ENCODE results near the gene BNIP5.

BNIP5 gene

DNA sequence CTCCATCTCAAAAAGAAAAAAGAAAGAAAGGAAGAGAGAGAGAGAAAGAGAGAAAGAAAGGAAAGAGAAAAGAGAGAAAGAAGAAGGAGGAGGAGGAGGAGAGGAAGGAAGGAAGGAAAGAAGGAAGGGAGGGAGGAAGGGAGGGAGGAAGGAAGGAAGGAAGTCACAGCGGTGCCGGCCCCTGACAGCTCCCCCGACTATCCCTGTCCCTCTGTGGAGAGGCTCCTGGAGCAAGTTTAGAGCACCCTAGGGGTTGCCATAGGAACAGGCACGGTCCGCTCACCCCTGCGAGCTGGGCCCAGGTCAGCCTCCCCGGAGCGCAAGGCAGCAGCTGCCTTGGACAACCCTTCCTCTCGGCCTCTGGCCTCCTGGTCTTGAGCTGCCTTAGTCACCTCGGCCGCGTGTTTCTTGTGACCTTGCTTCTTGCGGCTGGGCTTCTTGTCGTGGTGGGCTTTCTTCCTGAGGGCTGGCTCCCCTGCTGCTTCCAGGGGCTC, 6.8 kb downstream of the BNIP5 start:
- no peak overlapping the region for H3K4me3 ChIP-seq (ENCODE audit: low read length)
- no peak overlapping the region for H3K9ac ChIP-seq (ENCODE audit: low read depth, low read length)
- 59% methylated on average over 14 of the region's 14 CpGs for WGBS
- no peaks in the 10 kb centered on the region for H3K9me3 ChIP-seq (ENCODE audit: insufficient read depth, low read depth, low read length)
- H3K36me3 ChIP-seq (ENCODE audit: insufficient read depth, low read length) = no peaks in the 10 kb centered on the region
- peaks cover 16% of the 10 kb centered on the region for H3K4me1 ChIP-seq (ENCODE audit: insufficient read depth, low read length)
- H3K27ac ChIP-seq (ENCODE audit: low read depth, low read length) = no peak overlapping the region
- H3K27me3 ChIP-seq (ENCODE audit: insufficient read depth, low read length) = no peaks in the 10 kb centered on the region

DNA sequence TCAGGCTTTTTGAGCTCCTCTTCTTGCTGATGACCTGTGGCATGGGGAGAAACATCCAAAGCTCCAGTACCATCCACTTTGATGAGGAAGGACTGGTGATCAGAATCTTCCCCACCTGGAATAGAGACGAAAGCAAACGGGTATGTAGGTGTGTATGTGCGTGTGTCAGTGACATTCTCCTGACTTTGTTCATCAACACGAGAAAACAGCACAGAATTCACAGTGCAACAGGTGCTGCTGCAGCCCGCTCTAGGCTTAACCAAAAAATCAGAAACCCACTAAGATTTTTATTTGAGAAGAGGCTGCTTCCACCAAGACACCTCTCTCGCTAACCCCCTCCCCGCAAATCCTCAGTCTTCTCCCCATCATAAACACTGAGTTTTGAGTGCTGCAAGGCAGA, 8.1 kb downstream of the BNIP5 start:
- peaks cover 16% of the 10 kb centered on the region for H3K4me1 ChIP-seq (ENCODE audit: insufficient read depth, low read length)
- whole genome bisulfite sequencing = 91% methylated on average over 7 of the region's 7 CpGs
- H3K9ac ChIP-seq (ENCODE audit: low read depth, low read length) = no peak overlapping the region
- H3K27me3 ChIP-seq (ENCODE audit: insufficient read depth, low read length) = no peaks in the 10 kb centered on the region
- H3K36me3 ChIP-seq (ENCODE audit: insufficient read depth, low read length) = no peaks in the 10 kb centered on the region
- no peak overlapping the region for H3K27ac ChIP-seq (ENCODE audit: low read depth, low read length)
- H3K4me3 ChIP-seq (ENCODE audit: low read length) = no peak overlapping the region
- no peaks in the 10 kb centered on the region for H3K9me3 ChIP-seq (ENCODE audit: insufficient read depth, low read depth, low read length)

DNA sequence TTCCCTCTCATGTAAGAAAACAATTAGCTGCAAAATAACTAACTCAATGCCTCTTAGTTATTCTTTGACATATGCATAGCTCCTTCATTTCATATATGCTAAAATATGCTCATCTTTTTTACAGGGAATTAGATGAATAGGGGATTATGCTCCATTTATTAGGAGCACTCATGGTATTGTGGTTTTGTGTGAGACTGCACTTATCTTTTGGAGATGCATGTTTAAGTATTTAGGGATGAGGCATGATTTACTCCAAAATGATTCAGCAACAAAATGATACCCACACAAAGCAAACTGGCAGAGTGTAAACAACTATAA, 8.8 kb downstream of the BNIP5 start:
- Histone ChIP-seq H3K4me1 (ENCODE audit: insufficient read depth, low read length) (peaks cover 16% of the 10 kb centered on the region), H3K27me3 (ENCODE audit: insufficient read depth, low read length) (no peaks in the 10 kb centered on the region), H3K9ac (ENCODE audit: low read depth, low read length) (no peak overlapping the region), H3K36me3 (ENCODE audit: insufficient read depth, low read length) (no peaks in the 10 kb centered on the region), H3K27ac (ENCODE audit: low read depth, low read length) (no peak overlapping the region), H3K9me3 (ENCODE audit: insufficient read depth, low read depth, low read length) (no peaks in the 10 kb centered on the region), H3K4me3 (ENCODE audit: low read length) (no peak overlapping the region)

DNA sequence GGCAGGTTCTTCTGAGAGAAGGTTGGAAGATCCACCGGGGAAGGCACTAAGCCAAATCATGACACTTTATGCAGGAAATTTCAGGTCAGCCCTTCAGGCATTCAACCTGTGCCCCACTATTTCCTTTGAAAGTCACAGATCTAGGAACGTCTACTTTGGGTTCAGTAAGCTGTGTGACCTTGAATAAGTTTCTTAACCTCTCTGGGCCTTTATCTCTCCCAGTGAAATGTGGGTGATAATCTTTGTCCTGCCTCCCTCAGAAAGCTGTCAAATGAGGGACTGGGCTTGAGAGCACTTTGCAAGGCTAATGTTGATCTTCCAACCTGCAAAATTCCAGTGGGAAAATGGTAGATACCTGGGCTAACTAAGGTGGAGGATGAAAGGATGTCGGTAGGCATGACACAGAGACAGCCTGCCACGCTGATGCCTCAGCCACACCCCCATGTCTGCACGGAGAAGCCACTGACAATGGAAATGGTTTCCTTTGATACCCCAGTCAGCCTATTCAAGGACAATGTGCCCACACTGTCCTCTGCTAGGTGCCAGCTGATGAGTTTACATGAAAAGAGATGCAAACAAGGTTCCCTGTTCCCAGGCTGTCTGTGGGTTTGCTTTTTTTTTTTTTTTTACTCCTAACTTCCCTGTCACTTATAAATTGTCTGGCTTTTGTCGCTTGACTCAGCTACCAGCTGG, 9.3 kb downstream of the BNIP5 start:
- WGBS = 27% methylated on average over 6 of the region's 6 CpGs
- Histone ChIP-seq H3K4me3 (ENCODE audit: low read length) (no peak overlapping the region), H3K36me3 (ENCODE audit: insufficient read depth, low read length) (no peaks in the 10 kb centered on the region), H3K9me3 (ENCODE audit: insufficient read depth, low read depth, low read length) (no peaks in the 10 kb centered on the region), H3K9ac (ENCODE audit: low read depth, low read length) (no peak overlapping the region), H3K27me3 (ENCODE audit: insufficient read depth, low read length) (no peaks in the 10 kb centered on the region), H3K4me1 (ENCODE audit: insufficient read depth, low read length) (peaks cover 16% of the 10 kb centered on the region), H3K27ac (ENCODE audit: low read depth, low read length) (no peak overlapping the region)

DNA sequence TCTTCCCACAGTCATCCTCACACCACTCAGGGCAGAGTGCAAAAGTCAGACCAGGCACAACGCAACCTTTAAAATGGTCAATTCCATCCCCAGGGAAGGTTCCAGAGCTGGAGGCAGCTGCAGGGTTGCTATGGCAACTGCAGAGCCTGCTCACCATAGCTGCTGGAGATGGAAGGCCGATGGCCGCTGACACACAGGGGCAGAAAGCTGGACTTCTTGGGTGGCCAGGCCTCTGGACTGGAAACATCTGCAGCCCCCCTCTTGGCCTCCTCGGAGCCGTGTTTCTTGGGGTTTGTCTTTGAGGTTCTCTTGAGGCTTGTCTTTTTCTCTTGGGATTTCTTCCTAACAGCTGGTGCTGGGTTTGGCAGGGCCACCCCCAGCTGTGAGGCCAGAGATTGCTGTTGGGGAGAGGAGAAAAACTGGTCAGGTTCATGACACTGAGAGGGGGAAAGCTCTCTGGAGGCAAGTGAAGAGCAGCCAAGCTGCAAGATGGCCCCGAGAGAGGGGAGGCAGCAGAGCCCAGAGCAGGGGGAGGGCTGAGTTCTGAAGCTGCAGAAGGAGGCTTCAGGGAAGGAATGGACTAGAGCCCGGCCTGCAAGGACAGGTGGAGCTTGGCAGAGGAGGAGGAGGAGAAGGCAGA, 10.2 kb downstream of the BNIP5 start:
- Histone ChIP-seq H3K9ac (ENCODE audit: low read depth, low read length) (no peak overlapping the region), H3K27ac (ENCODE audit: low read depth, low read length) (no peak overlapping the region)
- 83% methylated on average over 7 of the region's 7 CpGs for WGBS

DNA sequence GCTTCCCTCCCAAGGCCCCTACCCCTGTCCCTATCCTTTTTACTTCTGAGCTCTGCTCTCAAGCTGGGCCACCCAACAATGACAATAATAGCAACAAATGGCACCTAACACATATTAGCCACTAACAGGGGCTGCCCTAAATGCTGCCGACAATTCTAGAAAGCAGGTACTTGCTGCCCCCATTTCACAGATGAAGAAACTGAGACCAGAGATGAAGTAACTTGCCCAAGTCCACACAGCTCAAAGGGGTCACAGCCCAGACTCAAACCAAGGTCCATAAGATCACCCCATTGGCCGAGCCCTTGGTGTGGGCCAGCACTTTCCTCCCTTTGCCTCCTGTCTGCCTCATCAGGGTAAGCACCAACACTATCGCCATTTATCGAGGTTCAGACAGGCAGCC, 12.0 kb downstream of the BNIP5 start:
- Histone ChIP-seq H3K4me1 (ENCODE audit: insufficient read depth, low read length) (peaks cover 12% of the 10 kb centered on the region), H3K27me3 (ENCODE audit: insufficient read depth, low read length) (no peaks in the 10 kb centered on the region), H3K4me3 (ENCODE audit: low read length) (no peak overlapping the region), H3K9me3 (ENCODE audit: insufficient read depth, low read depth, low read length) (no peaks in the 10 kb centered on the region), H3K36me3 (ENCODE audit: insufficient read depth, low read length) (no peaks in the 10 kb centered on the region), H3K27ac (ENCODE audit: low read depth, low read length) (no peak overlapping the region), H3K9ac (ENCODE audit: low read depth, low read length) (no peak overlapping the region)
- WGBS = 92% methylated on average over 4 of the region's 4 CpGs

More for the DNA sequence above, 10.2 kb downstream of the BNIP5 start:
- H3K4me1 ChIP-seq (ENCODE audit: insufficient read depth, low read length) = peaks cover 16% of the 10 kb centered on the region
- no peaks in the 10 kb centered on the region for H3K36me3 ChIP-seq (ENCODE audit: insufficient read depth, low read length)
- no peak overlapping the region for H3K4me3 ChIP-seq (ENCODE audit: low read length)
- no peaks in the 10 kb centered on the region for H3K27me3 ChIP-seq (ENCODE audit: insufficient read depth, low read length)
- H3K9me3 ChIP-seq (ENCODE audit: insufficient read depth, low read depth, low read length) = no peaks in the 10 kb centered on the region

DNA sequence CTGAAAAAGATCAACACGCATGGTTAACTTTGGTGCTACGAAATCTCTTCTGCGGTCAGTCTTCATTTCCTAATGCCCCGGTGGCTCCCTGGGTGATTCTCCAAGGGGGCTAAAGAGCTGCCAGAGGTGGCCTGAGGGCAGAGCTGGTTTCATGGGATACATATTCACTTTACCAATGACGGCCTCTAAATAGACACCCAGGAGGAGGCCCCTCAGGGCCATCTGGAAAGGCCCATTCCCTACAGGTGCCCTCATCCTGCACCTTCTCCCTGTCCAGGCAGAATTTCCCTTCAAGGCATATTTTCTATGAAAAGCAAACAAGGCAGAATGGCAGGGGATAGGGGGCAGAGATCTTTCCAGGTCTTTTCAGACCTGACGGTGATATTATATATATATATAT, 12.5 kb downstream of the BNIP5 start:
- no peaks in the 10 kb centered on the region for H3K27me3 ChIP-seq (ENCODE audit: insufficient read depth, low read length)
- WGBS = 89% methylated on average over 5 of the region's 6 CpGs
- peaks cover 12% of the 10 kb centered on the region for H3K4me1 ChIP-seq (ENCODE audit: insufficient read depth, low read length)
- H3K4me3 ChIP-seq (ENCODE audit: low read length) = no peak overlapping the region
- no peaks in the 10 kb centered on the region for H3K9me3 ChIP-seq (ENCODE audit: insufficient read depth, low read depth, low read length)
- H3K27ac ChIP-seq (ENCODE audit: low read depth, low read length) = no peak overlapping the region
- no peak overlapping the region for H3K9ac ChIP-seq (ENCODE audit: low read depth, low read length)
- no peaks in the 10 kb centered on the region for H3K36me3 ChIP-seq (ENCODE audit: insufficient read depth, low read length)

DNA sequence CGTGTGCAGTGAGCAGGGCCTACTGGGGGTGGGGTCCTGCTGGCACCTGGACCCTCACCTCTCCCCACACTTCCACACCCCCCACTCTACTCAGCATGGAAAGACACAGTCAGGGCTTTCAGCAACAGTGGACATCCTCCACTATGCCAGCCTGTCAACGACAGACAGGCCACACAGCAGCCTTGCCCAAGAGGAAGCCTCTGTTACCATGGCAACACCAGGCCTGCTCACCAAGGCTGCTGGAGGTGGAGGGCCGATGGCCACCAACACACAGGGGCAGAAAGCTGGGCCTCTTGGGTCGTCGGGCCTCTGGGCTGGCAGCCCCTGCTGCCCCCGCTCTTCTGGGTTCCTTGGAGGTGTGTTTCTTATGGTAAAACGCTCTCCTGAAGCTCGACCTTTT, 13.6 kb downstream of the BNIP5 start:
- Histone ChIP-seq H3K9ac (ENCODE audit: low read depth, low read length) (no peak overlapping the region), H3K4me3 (ENCODE audit: low read length) (no peak overlapping the region), H3K27me3 (ENCODE audit: insufficient read depth, low read length) (no peaks in the 10 kb centered on the region), H3K9me3 (ENCODE audit: insufficient read depth, low read depth, low read length) (no peaks in the 10 kb centered on the region), H3K36me3 (ENCODE audit: insufficient read depth, low read length) (no peaks in the 10 kb centered on the region), H3K27ac (ENCODE audit: low read depth, low read length) (no peak overlapping the region), H3K4me1 (ENCODE audit: insufficient read depth, low read length) (peaks cover 12% of the 10 kb centered on the region)
- 77% methylated on average over 7 of the region's 8 CpGs for WGBS

DNA sequence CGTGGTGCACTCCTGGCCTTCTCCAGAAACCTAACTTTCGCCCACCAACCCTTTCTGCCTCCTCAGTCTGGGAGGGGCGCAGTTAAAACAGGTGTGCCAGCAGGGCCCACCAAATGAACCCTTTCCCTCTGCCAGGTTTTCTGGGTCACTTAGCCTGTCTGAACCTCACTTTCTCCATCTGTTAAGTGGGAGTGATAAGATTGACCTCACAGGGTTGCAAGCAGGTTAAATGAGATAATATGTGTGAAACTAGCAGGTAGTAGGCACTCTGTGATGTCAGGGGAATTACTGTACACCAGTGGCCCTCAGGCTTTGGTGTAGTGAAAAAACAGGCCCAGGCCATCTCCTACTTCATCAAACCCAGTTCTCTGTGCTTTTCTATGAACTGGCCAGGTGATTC, 14.1 kb downstream of the BNIP5 start:
- Histone ChIP-seq H3K27ac (ENCODE audit: low read depth, low read length) (no peak overlapping the region), H3K9ac (ENCODE audit: low read depth, low read length) (no peak overlapping the region), H3K4me1 (ENCODE audit: insufficient read depth, low read length) (peaks cover 7% of the 10 kb centered on the region), H3K9me3 (ENCODE audit: insufficient read depth, low read depth, low read length) (no peaks in the 10 kb centered on the region), H3K4me3 (ENCODE audit: low read length) (no peak overlapping the region), H3K27me3 (ENCODE audit: insufficient read depth, low read length) (no peaks in the 10 kb centered on the region), H3K36me3 (ENCODE audit: insufficient read depth, low read length) (no peaks in the 10 kb centered on the region)
- WGBS = 91% methylated on average over 3 of the region's 3 CpGs

DNA sequence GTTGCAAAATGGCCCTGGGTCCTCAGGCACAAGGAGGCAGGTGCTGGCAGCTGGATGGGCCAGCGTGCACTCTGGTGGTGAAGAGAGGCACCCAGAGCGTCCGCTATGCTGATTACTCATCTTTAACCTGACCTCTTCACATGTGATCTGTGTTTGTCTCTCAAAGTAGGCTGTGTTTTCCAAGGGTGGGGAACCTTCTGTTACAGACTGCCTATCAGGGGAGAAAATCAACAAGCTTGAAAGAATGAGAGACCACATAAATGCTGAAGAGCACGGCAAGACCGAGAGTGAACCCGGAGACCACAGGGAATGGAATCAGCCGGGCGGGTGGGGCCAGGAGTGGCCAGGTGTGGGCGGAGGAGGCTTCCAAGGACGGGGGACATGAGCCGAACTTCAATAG, 16.2 kb downstream of the BNIP5 start:
- no peaks in the 10 kb centered on the region for H3K36me3 ChIP-seq (ENCODE audit: insufficient read depth, low read length)
- no peak overlapping the region for H3K9ac ChIP-seq (ENCODE audit: low read depth, low read length)
- H3K4me1 ChIP-seq (ENCODE audit: insufficient read depth, low read length) = no peaks in the 10 kb centered on the region
- 90% methylated on average over 11 of the region's 11 CpGs for WGBS
- no peak overlapping the region for H3K27ac ChIP-seq (ENCODE audit: low read depth, low read length)
- no peak overlapping the region for H3K4me3 ChIP-seq (ENCODE audit: low read length)
- H3K27me3 ChIP-seq (ENCODE audit: insufficient read depth, low read length) = no peaks in the 10 kb centered on the region
- H3K9me3 ChIP-seq (ENCODE audit: insufficient read depth, low read depth, low read length) = no peaks in the 10 kb centered on the region

DNA sequence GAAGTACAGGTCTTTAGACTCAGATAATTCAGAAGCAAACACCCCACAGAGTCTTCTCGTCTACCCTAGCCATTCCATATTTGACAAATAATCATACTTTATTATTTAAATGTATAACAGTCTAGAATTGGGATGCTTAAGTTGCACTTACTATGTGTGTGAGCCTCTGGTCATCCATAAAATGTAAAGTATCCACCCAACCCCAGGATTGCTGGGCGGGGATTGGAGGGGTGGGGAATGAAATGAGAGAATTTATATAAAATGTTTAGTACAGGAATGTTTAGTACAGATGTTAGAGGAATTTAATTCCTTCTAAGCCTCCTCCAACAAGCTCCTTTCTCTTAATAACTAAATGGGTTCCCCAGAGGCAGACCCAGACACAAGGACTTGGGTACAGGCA, 16.9 kb downstream of the BNIP5 start:
- H3K36me3 ChIP-seq (ENCODE audit: insufficient read depth, low read length) = no peaks in the 10 kb centered on the region
- no peak overlapping the region for H3K4me3 ChIP-seq (ENCODE audit: low read length)
- no peaks in the 10 kb centered on the region for H3K4me1 ChIP-seq (ENCODE audit: insufficient read depth, low read length)
- no peak overlapping the region for H3K27ac ChIP-seq (ENCODE audit: low read depth, low read length)
- no CpG with 5 or more reads among the region's 2 CpGs for WGBS
- no peaks in the 10 kb centered on the region for H3K27me3 ChIP-seq (ENCODE audit: insufficient read depth, low read length)
- H3K9ac ChIP-seq (ENCODE audit: low read depth, low read length) = no peak overlapping the region
- no peaks in the 10 kb centered on the region for H3K9me3 ChIP-seq (ENCODE audit: insufficient read depth, low read depth, low read length)

DNA sequence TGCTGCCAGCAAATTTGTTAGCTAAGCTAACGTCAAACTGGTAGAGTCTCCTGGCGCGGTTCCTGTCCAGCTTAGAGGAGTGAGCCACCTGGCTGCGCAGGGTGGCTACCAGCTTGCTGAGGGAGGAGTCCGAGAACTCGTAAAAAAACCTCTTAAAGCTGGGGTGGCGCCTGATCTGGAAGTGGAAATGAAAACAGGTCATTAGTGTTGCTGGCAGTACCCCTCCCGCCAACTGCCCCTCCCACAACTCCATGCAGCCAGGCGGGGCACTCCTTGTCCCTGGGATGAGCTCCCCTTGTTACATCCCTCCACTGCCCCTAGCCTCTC, 17.3 kb downstream of the BNIP5 start:
- Histone ChIP-seq H3K27ac (ENCODE audit: low read depth, low read length) (no peak overlapping the region), H3K4me3 (ENCODE audit: low read length) (no peak overlapping the region), H3K9me3 (ENCODE audit: insufficient read depth, low read depth, low read length) (no peaks in the 10 kb centered on the region), H3K36me3 (ENCODE audit: insufficient read depth, low read length) (no peaks in the 10 kb centered on the region), H3K27me3 (ENCODE audit: insufficient read depth, low read length) (no peaks in the 10 kb centered on the region), H3K4me1 (ENCODE audit: insufficient read depth, low read length) (no peaks in the 10 kb centered on the region), H3K9ac (ENCODE audit: low read depth, low read length) (no peak overlapping the region)
- WGBS = 85% methylated on average over 8 of the region's 9 CpGs
